HepG2 (cell line): ENCODE data around the gene FER1L5. TPM values are rescaled to one million over a fixed set of nuclear protein-coding genes. Genes with fewer than 3 reads are reported as not detected.

Source experiments
- ATRX ChIP-seq: sonication (generic); formaldehyde crosslinking; IDR thresholded peaks from 2 replicates; pipeline ENCODE4 v1.4.0; 2020; ENCODE audit warnings: missing genetic modification reagents, borderline replicate concordance
- ELF4 ChIP-seq: sonication (generic); formaldehyde crosslinking; IDR thresholded peaks from 2 replicates; pipeline ENCODE4 v1.5.0; 2020; ENCODE audit warnings: missing genetic modification reagents, mild to moderate bottlenecking, moderate library complexity, borderline replicate concordance
- FOSL1 ChIP-seq: sonication (generic); formaldehyde crosslinking; IDR thresholded peaks from 2 replicates; pipeline ENCODE4 v1.9.0; 2021; ENCODE audit warnings: missing genetic modification reagents, borderline replicate concordance
- FOXK2 ChIP-seq: fragments of 450-650 bp; IDR thresholded peaks from 2 replicates; pipeline ENCODE4 v1.6.1; 2016
- GABPA ChIP-seq, 2 experiments: IDR thresholded peaks; 2 replicates each; pipeline ENCODE4 v1.6.1; 2011 to 2016; ENCODE audit warnings: low read depth in 2 of 2, low read length in 1 of 2, missing biosample characterization in 1 of 2, missing genetic modification characterization in 1 of 2
- HOXA3 ChIP-seq: sonication (generic); formaldehyde crosslinking; IDR thresholded peaks from 2 replicates; pipeline ENCODE4 v1.5.0; 2020; ENCODE audit warnings: missing genetic modification reagents
- KLF6 ChIP-seq: IDR thresholded peaks from 2 replicates; pipeline ENCODE4 v1.8.0; 2016; ENCODE audit warnings: missing biosample characterization, missing genetic modification reagents
- SIX1 ChIP-seq: sonication (generic); formaldehyde crosslinking; IDR thresholded peaks from 2 replicates; pipeline ENCODE4 v1.4.0; 2020; ENCODE audit warnings: missing genetic modification reagents, borderline replicate concordance
- SNAPC2 ChIP-seq: sonication (generic); formaldehyde crosslinking; IDR thresholded peaks from 2 replicates; pipeline ENCODE4 v1.8.1; 2022; ENCODE audit warnings: mild to moderate bottlenecking, missing genetic modification reagents
- TERF1 ChIP-seq: sonication (generic); formaldehyde crosslinking; IDR thresholded peaks from 2 replicates; pipeline ENCODE4 v1.8.0; 2022; ENCODE audit warnings: mild to moderate bottlenecking, missing genetic modification reagents, moderate library complexity
- UBTF ChIP-seq: sonication (generic); formaldehyde crosslinking; IDR thresholded peaks from 2 replicates; pipeline ENCODE4 v1.4.0; 2020; ENCODE audit warnings: mild to moderate bottlenecking, missing genetic modification reagents
- ZBTB46 ChIP-seq: sonication (generic); formaldehyde crosslinking; IDR thresholded peaks from 2 replicates; pipeline ENCODE4 v1.4.0; 2020; ENCODE audit warnings: mild to moderate bottlenecking, missing genetic modification reagents, borderline replicate concordance
- ZC3H13 ChIP-seq: sonication (generic); formaldehyde crosslinking; IDR thresholded peaks from 2 replicates; pipeline ENCODE4 v1.8.1; 2023; ENCODE audit warnings: mild to moderate bottlenecking, missing genetic modification reagents, moderate library complexity
- ZMYM3 ChIP-seq: sonication (generic); formaldehyde crosslinking; IDR thresholded peaks from 2 replicates; pipeline ENCODE4 v1.5.1; 2020; ENCODE audit warnings: mild to moderate bottlenecking, missing genetic modification reagents
- ZNF274 ChIP-seq: sonication (generic); formaldehyde crosslinking; IDR thresholded peaks from 2 replicates; pipeline ENCODE4 v1.5.1; 2020; ENCODE audit warnings: mild to moderate bottlenecking, missing genetic modification reagents
- ZNF317 ChIP-seq: sonication (generic); formaldehyde crosslinking; IDR thresholded peaks from 2 replicates; pipeline ENCODE4 v1.5.0; 2020; ENCODE audit warnings: mild to moderate bottlenecking, missing genetic modification reagents
- ZNF567 ChIP-seq: sonication (generic); formaldehyde crosslinking; IDR thresholded peaks from 2 replicates; pipeline ENCODE4 v1.8.1; 2023; ENCODE audit warnings: mild to moderate bottlenecking, missing genetic modification reagents, borderline replicate concordance
- ZNF761 ChIP-seq: sonication (generic); formaldehyde crosslinking; conservative IDR thresholded peaks from 2 replicates; pipeline ENCODE4 v1.4.0; 2020; ENCODE audit warnings: mild to moderate bottlenecking, missing genetic modification reagents
- ZNF770 ChIP-seq: sonication (generic); formaldehyde crosslinking; IDR thresholded peaks from 2 replicates; pipeline ENCODE4 v1.5.0; 2020; ENCODE audit warnings: mild to moderate bottlenecking, missing genetic modification reagents
- ZSCAN22 ChIP-seq: sonication (generic); formaldehyde crosslinking; IDR thresholded peaks from 2 replicates; pipeline ENCODE4 v1.4.0; 2020; ENCODE audit warnings: mild to moderate bottlenecking, missing genetic modification reagents
- polyA plus RNA-seq, 8 experiments: library from polyadenylated mRNA; depleted of rRNA in 3 of 8; stranded (reverse) in 7 of 8; unstranded in 1 of 8; fragments of >200 nt; fragmentation: Illumina TruSeq in 4 of 8; extraction: Trizol in 4 of 8; gene quantifications; 2 replicates each; pipeline versions ENCODE4 v1.2.1 to v1.2.3, GENCODE V29; 2011 to 2016; ENCODE audit warnings: low read depth in 4 of 8, missing spikeins in 1 of 8, mixed read lengths in 1 of 8; ENCODE audit not compliant: insufficient read depth in 1 of 8
- total RNA-seq, 5 experiments: library from RNA; depleted of rRNA; stranded (reverse); fragments of >200 nt; fragmentation: Illumina TruSeq; extraction: Trizol; gene quantifications; 2 replicates each; pipeline ENCODE4 v1.2.3, GENCODE V29; 2016; ENCODE audit warnings: low read depth in 1 of 5

FER1L5 gene
- total and polyA plus RNA-seq, 2 of the 13 experiments (the other 11 are each of a cell fraction or from before 2014, with no cell fraction given) = 0.02 to 0.08 TPM

- peak; percentile 61; the same call in 1 of the 2 replicates for TF ChIP-seq ZNF274 (CRISPR knock-in tag)
- TF ChIP-seq ZC3H13 (CRISPR knock-in tag) = no peak
- no peak for TF ChIP-seq KLF6 (CRISPR knock-in tag)
- no peak for TF ChIP-seq FOSL1
- TF ChIP-seq HOXA3 = peak; percentile 46; the same call in 1 of the 2 replicates
- no peak for TF ChIP-seq ATRX (CRISPR knock-in tag)
- TF ChIP-seq TERF1 (CRISPR knock-in tag) = no peak
- peak; percentile 82 for TF ChIP-seq ZMYM3 (CRISPR knock-in tag)
- no peak for TF ChIP-seq SNAPC2 (CRISPR knock-in tag)
- peak; percentile 53; the same call in 1 of the 2 replicates for TF ChIP-seq ZNF567 (CRISPR knock-in tag)
- no peak for TF ChIP-seq SIX1
- TF ChIP-seq FOXK2 = no peak
- peak; percentile 86 for TF ChIP-seq UBTF (CRISPR knock-in tag)
- TF ChIP-seq ZNF770 = peak; percentile 85
- 0 out of 2 replicates have a peak, but pooled peaks have one; percentile 52 for TF ChIP-seq ZSCAN22 (CRISPR knock-in tag)
- no peak for TF ChIP-seq ZNF761 (CRISPR knock-in tag)
- TF ChIP-seq GABPA (IDR thresholded peaks at IDR 0.05; ENCODE audit: low read depth, low read length) = no peak
- TF ChIP-seq GABPA (CRISPR knock-in tag; IDR thresholded peaks at IDR 0.05; ENCODE audit: low read depth) = no peak
- TF ChIP-seq ZBTB46 = no peak
- no peak for TF ChIP-seq ELF4 (CRISPR knock-in tag)
- 0 out of 2 replicates have a peak, but pooled peaks have one; percentile 44 for TF ChIP-seq ZNF317 (CRISPR knock-in tag)
Observed at GRCh38 chr2:96685577-96686459, 43.3 kb downstream of the FER1L5 start (continued).
